Naive B cell (primary cell): ENCODE results near the gene CR1. TPM values are rescaled to one million over a fixed set of nuclear protein-coding genes. Genes with fewer than 3 reads are reported as not detected.
"Not testable (repeated sequence)": the region's sequence is repeated elsewhere in the genome, so short reads cannot be mapped to it uniquely, and the experiment has no call there.

ENCODE experiments used
- ATAC-seq, 2 donors: fragments of 150-1000 bp; cut with Tn5 transposase; 2 replicates each; pipeline ENCODE4 v1.10.0; 2021; ENCODE audit warnings: low read depth in 2 of 2, mild to moderate bottlenecking in 2 of 2, moderate library complexity in 2 of 2
- DNase-seq: peaks from one replicate; pipeline ENCODE4 v3.0.0; 2022
- H3K27ac Mint-ChIP-seq, 6 donors: one replicate each; pipeline ENCODE4 v1.8.0; 2020 to 2022; ENCODE audit warnings: mild to moderate bottlenecking in 6 of 6, mixed read lengths in 6 of 6, moderate library complexity in 5 of 6, inconsistent platforms in 2 of 6
- H3K27me3 Mint-ChIP-seq, 3 donors: one replicate each; pipeline ENCODE4 v1.8.0; 2021 to 2022; ENCODE audit warnings: mixed read lengths in 3 of 3, mild to moderate bottlenecking in 1 of 3
- H3K36me3 Mint-ChIP-seq, 2 donors: one replicate each; pipeline ENCODE4 v1.8.0; 2020 to 2022; ENCODE audit warnings: mixed read lengths in 2 of 2, inconsistent platforms in 1 of 2, mild to moderate bottlenecking in 1 of 2
- H3K4me1 Mint-ChIP-seq, 3 donors: one replicate each; pipeline ENCODE4 v1.8.0; 2020 to 2022; ENCODE audit warnings: mixed read lengths in 3 of 3, inconsistent platforms in 1 of 3, mild to moderate bottlenecking in 1 of 3, moderate library complexity in 1 of 3
- H3K4me3 Mint-ChIP-seq, 8 donors: one replicate each; pipeline ENCODE4 v1.8.0; 2020 to 2022; ENCODE audit warnings: mild to moderate bottlenecking in 8 of 8, mixed read lengths in 8 of 8, moderate library complexity in 8 of 8, inconsistent platforms in 2 of 8
- H3K9me3 Mint-ChIP-seq, 7 donors: one replicate each; pipeline ENCODE4 v1.8.0; 2020 to 2022; ENCODE audit warnings: mixed read lengths in 7 of 7, mild to moderate bottlenecking in 5 of 7, inconsistent platforms in 2 of 7, moderate library complexity in 1 of 7
- polyA plus RNA-seq, 6 donors: library from polyadenylated mRNA; unstranded; fragments of 300-500 nt; fragmentation: Illumina TruSeq; gene quantifications; one replicate each; pipeline ENCODE4 v1.2.3, GENCODE V29; 2021; ENCODE audit warnings: low read depth in 6 of 6

Gene CR1
- polyA plus RNA-seq, 6 donors from 2014 or later = 20.5 to 32.8 (median 24.3) TPM

DNA sequence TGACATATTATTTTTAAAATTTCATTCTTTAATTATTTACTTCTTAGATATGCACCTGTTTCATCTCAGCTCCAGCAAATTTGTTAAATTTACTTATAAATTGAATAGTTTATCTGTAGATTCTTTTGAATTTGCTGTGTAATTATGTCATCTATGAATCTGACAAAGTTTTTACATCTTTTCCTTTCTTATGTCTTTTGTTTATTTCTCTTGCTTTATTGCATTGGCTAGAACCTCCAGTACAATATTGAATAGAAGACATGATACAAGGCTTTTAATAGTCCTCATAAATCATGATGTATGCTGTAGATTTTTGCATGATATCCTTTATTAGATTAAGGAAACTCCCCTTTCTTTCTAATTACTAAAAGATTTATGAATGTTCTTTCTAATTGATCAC, 20.8 kb downstream of the CR1 start:
- Mint-ChIP-seq H3K9me3 (no peaks in the 10 kb centered on the region), H3K36me3 (peaks cover 8 to 10% of the 10 kb centered on the region in 2 donors), H3K4me3 (no peak overlapping the region), H3K4me1 (no peaks in the 10 kb centered on the region), H3K27ac (peak overlapping the region in 2 of 6 donors; percentile 79 to 82), H3K27me3 (no peaks in the 10 kb centered on the region)
- DNase-seq = no peak
- no peak for ATAC-seq

DNA sequence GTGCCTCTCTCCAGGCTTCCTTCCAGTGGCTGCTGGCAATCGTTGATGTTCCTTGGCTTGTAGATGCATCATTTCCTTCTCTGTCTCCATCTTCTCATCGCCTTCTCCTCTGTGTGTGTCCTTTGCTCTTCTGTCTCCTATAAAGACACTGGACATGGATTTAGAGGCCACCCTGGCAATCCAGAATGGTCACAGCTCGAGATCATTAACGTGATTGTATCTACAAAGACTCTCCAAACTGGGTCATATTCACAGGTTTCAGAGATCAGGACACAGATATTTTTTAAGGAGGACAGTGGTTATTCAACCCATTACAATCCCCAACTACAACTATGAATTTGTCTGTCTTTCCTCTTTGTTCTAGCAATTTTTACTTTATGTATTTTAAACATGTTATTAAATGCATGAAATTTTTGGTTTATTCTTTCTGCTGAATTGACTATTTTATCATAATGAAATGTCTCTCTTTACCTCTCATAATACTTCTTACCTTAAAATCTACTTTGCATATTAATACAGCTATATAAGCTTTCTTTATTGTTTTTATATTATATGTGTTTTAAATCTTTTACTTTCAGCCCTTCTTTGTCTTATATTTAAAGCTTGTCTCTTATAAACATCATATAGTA, 22.8 kb downstream of the CR1 start:
- DNase-seq (no peak), ATAC-seq (no peak)
- Mint-ChIP-seq H3K27me3 (no peaks in the 10 kb centered on the region), H3K9me3 (no peaks in the 10 kb centered on the region), H3K36me3 (peaks cover 3 to 4% of the 10 kb centered on the region in 2 donors), H3K27ac (peak overlapping the region in 3 of 6 donors; percentile 0 to 87 (median 60)), H3K4me1 (no peaks in the 10 kb centered on the region), H3K4me3 (no peak overlapping the region)

DNA sequence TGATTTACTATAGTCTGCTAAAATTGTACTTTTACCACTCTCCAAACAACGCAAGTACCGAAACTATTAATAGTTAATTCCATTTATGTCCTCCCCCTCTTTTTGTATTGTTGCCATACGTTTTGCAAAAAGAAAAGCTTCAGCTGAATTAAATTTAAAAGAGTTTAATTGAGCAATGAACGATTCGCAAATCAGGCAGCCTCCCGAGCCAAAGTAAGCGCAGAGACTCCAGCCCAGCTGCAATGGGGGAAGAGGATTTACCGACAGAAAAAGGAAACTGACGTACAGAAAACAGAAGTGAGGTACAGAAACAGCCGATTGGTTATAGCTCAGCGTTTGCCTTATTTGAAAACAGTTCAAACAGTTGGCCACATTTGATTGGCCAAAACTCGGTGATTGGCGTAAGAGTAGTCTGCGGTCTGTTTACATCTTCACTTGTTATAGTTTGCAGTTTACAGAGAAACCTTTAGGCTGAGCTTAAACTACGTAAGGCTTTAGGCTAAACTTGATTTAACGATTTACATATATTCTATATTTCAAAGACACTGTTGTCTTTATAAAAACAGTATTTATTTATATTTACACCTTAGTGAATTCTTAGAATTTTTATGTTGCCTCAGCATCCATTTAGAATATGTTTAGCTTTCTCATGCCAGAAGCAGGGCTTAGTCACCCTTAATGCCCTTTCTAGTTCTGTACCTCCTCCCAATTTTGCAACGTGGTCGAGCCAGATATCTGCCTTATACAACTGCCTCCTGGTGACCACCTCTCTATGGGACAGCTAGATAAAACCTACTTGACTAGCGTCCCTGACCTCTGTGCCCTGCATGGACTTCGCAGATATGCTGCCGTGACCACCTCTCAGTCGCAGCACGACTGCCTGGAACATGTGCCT, 23.8 kb downstream of the CR1 start:
- Mint-ChIP-seq H3K4me1 (no peaks in the 10 kb centered on the region), H3K4me3 (no peak overlapping the region), H3K9me3 (no peaks in the 10 kb centered on the region), H3K36me3 (peaks cover 0 to 11% of the 10 kb centered on the region in 2 donors), H3K27me3 (no peaks in the 10 kb centered on the region), H3K27ac (peak overlapping the region in 2 of 6 donors; percentile 3 to 94)
- DNase-seq (no peak), ATAC-seq (no peak)

DNA sequence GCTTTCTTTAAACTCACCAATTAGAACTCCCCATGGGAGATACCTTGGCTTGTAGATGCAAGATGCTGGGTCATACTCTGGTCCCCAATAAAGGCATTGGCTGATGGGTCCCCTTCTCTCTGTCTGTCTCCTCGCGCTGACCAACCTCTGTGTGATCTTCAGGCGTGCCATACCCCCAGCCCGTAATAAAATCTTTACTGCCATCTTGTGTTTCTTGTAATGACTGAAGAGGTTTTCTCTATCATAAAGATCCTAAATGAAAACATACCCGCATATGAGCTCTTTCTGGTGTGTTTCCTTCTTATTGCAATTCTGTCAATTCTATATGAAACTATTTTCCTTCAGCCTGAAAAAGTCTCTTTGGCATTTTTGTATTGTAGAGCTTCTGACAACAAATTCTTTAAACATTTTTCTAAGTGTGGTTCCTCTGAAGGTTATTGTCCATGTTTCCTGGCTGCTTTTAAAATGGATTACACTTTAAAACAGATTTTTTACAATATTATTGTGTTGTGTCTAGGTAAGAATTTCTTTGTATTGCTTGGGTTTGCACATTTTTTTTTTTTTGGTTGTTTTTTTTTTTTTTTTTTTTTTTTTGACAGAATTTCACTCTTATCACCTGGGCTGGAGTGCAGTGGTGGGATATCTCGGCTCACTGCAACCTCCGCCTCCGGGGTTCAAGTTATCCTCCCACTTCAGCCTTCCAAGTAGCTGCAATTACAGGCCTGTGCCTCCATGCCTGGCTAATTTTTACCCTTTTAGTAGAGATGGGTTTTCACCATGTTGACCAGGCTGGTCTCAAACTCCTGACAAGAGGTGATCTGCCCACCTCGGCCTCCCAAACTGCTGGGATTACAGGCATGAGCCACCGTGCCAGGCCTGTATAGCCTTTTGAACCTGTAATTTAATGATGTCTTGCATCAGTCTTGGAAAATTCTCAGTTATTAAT, 24.7 kb downstream of the CR1 start:
- Mint-ChIP-seq H3K36me3 (peaks cover 0 to 11% of the 10 kb centered on the region in 2 donors), H3K27ac (peak overlapping the region in 2 of 6 donors; percentile 3 to 51), H3K4me3 (peak overlapping the region in 1 of 8 donors; percentile 3)
- H3K9me3 Mint-ChIP-seq, ATAC-seq, H3K27me3 Mint-ChIP-seq, H3K4me1 Mint-ChIP-seq, DNase-seq: not testable (repeated sequence)

DNA sequence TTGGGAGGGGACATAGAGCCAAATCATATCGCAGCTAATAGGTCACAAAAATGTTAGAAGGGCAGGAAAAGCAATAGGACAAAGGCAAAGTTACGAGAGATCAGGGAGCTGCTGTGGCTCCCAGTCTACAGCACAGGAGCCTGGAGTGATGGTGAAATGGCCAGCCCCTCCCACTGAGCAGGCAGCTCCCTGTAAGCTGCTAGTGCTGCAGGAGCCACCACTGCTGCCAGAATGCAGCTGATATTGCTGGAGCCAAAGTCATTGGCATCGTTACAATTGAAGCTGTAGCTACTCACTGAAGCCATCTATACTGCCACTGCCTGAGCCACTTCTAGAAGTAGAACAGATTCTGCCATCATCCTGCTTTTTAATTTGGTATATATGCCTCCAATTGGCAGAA, 29.3 kb downstream of the CR1 start:
- H3K4me3 Mint-ChIP-seq, H3K9me3 Mint-ChIP-seq, DNase-seq, H3K27ac Mint-ChIP-seq, H3K27me3 Mint-ChIP-seq, H3K4me1 Mint-ChIP-seq, ATAC-seq: not testable (repeated sequence)
- peaks cover 0 to 11% of the 10 kb centered on the region in 2 donors for H3K36me3 Mint-ChIP-seq

DNA sequence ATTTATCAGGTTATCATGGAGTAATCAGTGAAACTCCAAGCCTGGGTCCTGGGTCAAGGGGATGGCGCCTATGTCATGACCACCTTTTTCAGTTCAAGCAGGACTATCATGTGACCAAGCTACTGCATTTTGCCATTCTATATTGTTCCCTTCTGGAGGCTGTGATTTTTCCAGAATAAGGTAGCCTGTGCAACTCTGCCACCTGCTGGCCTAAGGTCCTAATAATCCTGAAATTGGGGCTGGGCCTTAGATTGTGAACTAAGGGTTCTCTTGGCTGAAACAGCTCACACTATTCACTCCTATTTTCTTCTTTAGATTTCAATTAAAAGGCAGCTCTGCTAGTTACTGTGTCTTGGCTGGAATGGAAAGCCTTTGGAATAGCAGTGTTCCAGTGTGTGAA, 32.4 kb downstream of the CR1 start:
- not testable (repeated sequence) for ATAC-seq, H3K27ac Mint-ChIP-seq, H3K36me3 Mint-ChIP-seq, H3K4me1 Mint-ChIP-seq, H3K4me3 Mint-ChIP-seq, H3K9me3 Mint-ChIP-seq, H3K27me3 Mint-ChIP-seq, DNase-seq

DNA sequence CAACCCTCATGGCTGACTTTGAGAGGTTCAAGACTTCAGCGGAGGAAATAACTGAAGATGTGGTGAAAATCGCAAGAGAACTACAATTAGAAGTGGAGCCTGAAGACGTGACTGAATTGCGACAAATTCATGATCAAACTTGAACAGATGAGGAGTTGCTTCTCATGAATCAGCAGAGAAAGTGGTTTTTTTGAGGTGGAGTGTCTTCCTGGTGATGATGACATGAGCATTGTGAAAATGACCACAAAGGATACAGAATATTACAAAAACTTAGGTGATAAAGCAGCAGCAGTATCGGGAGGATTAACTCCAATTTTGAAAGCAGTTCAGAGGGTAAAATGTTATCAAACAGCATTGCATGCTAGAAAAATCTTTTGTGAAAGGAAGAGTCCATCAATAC, 40.3 kb downstream of the CR1 start:
- H3K4me3 Mint-ChIP-seq, H3K27me3 Mint-ChIP-seq, DNase-seq, ATAC-seq, H3K36me3 Mint-ChIP-seq, H3K4me1 Mint-ChIP-seq, H3K27ac Mint-ChIP-seq, H3K9me3 Mint-ChIP-seq: not testable (repeated sequence)

DNA sequence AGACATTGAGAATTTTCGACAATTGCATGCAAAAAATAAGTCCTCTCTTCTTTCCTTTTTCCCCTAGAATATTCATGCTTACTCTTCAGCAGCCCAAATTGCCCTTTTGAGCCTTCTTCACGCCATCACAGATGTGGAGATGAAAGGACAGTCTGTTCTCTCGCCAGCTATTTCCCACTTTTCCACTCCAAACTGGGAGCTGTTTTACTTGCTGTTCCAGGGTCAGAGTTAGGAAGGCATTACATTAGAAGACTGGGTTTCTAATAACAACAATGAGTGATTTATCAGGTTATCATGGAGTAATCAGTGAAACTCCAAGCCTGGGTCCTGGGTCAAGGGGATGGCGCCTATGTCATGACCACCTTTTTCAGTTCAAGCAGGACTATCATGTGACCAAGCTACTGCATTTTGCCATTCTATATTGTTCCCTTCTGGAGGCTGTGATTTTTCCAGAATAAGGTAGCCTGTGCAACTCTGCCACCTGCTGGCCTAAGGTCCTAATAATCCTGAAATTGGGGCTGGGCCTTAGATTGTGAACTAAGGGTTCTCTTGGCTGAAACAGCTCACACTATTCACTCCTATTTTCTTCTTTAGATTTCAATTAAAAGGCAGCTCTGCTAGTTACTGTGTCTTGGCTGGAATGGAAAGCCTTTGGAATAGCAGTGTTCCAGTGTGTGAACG, 50.9 kb downstream of the CR1 start:
- not testable (repeated sequence) for DNase-seq, H3K27me3 Mint-ChIP-seq, H3K36me3 Mint-ChIP-seq, H3K9me3 Mint-ChIP-seq, H3K4me1 Mint-ChIP-seq, H3K4me3 Mint-ChIP-seq, H3K27ac Mint-ChIP-seq, ATAC-seq

DNA sequence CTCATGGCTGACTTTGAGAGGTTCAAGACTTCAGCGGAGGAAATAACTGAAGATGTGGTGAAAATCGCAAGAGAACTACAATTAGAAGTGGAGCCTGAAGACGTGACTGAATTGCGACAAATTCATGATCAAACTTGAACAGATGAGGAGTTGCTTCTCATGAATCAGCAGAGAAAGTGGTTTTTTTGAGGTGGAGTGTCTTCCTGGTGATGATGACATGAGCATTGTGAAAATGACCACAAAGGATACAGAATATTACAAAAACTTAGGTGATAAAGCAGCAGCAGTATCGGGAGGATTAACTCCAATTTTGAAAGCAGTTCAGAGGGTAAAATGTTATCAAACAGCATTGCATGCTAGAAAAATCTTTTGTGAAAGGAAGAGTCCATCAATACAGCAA, 58.9 kb downstream of the CR1 start:
- DNase-seq, H3K27me3 Mint-ChIP-seq, H3K36me3 Mint-ChIP-seq, H3K4me3 Mint-ChIP-seq, H3K4me1 Mint-ChIP-seq, H3K9me3 Mint-ChIP-seq, ATAC-seq, H3K27ac Mint-ChIP-seq: not testable (repeated sequence)

DNA sequence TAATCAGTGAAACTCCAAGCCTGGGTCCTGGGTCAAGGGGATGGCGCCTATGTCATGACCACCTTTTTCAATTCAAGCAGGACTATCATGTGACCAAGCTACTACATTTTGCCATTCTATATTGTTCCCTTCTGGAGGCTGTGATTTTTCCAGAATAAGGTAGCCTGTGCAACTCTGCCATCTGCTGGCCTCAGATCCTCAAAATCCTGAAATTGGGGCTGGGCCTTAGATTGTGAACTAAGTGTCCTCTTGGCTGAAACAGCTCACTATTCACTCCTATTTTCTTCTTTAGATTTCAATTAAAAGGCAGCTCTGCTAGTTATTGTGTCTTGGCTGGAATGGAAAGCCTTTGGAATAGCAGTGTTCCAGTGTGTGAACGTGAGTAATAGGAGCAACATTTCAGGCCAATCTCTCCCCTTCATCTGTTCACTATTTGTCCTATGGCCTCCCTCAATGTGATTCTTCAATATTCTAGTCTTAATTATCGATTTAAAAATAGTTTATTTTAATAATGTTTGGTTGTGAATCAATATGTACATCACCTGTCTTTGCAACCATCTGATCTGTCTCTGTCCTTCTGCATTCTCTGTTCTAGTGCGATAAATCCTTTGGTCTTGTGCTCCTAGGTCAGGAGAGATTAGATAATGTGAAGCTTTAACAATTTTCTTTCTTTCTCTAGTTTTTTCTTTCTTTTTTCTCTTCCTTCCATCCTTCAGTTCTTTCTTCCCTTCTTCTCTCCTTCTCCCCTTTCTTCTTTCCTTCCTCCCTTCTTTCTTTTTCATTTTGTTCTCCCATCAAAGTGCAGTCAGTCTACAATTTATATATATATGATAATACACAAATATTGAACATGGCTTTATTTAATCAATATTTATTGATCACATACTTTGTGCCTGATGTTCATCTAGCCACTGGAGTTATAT, 69.8 kb downstream of the CR1 start:
- Mint-ChIP-seq H3K36me3 (peaks cover 15 to 19% of the 10 kb centered on the region in 2 donors), H3K9me3 (no peaks in the 10 kb centered on the region), H3K4me3 (no peak overlapping the region), H3K4me1 (no peaks in the 10 kb centered on the region), H3K27ac (peak overlapping the region in 3 of 6 donors; percentile 23 to 60 (median 37)), H3K27me3 (no peaks in the 10 kb centered on the region)
- DNase-seq (no peak), ATAC-seq (no peak)

DNA sequence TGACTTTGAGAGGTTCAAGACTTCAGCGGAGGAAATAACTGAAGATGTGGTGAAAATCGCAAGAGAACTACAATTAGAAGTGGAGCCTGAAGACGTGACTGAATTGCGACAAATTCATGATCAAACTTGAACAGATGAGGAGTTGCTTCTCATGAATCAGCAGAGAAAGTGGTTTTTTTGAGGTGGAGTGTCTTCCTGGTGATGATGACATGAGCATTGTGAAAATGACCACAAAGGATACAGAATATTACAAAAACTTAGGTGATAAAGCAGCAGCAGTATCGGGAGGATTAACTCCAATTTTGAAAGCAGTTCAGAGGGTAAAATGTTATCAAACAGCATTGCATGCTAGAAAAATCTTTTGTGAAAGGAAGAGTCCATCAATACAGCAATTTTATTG, 76.0 kb downstream of the CR1 start:
- H3K36me3 Mint-ChIP-seq = peaks cover 11 to 32% of the 10 kb centered on the region in 2 donors
- H3K4me1 Mint-ChIP-seq, H3K27ac Mint-ChIP-seq, H3K27me3 Mint-ChIP-seq, ATAC-seq, H3K9me3 Mint-ChIP-seq, H3K4me3 Mint-ChIP-seq, DNase-seq: not testable (repeated sequence)

DNA sequence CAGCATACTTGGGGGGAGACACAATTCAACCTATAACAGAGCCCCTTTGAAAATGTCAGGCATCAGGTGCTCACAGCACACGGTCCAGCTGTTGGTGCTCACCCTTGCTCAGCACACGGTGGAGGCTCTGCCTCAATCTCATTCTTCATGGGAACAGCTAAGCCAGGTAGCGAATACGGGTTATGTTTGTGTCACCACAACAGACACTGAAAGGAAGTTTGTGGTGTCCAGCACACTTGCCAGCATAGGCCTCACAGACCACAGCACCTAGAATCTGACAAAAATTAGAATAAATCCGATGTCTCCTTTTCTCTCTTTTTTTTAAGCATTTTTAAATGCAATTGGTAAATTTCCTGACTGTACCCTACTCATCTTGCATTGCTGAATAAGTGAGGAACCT, 77.1 kb downstream of the CR1 start:
- Mint-ChIP-seq H3K36me3 (peaks cover 16 to 28% of the 10 kb centered on the region in 2 donors), H3K27ac (peak overlapping the region in 1 of 6 donors; percentile 20)
- H3K27me3 Mint-ChIP-seq, ATAC-seq, H3K4me1 Mint-ChIP-seq, H3K4me3 Mint-ChIP-seq, H3K9me3 Mint-ChIP-seq, DNase-seq: not testable (repeated sequence)
